Calu3 (cell line): ENCODE data around the gene FMN2. TPM values are rescaled to one million over a fixed set of nuclear protein-coding genes. Genes with fewer than 3 reads are reported as not detected.

Source experiments
- BruUV-seq: library from RNA; stranded (reverse); fragments of 400-500 nt; replicated peaks from 2 replicates; lab custom pipeline; 2021; lab: Mats Ljungman, UMichigan
- CTCF ChIA-PET: fragments of 300-600 bp; sonication (Branson Sonifier 250); formaldehyde crosslinking; loops from one replicate; lab custom pipeline; 2022; ENCODE audit warnings: antibody characterized with exemption; lab: Charles Lee
- DNase-seq: peaks from one replicate; pipeline ENCODE4 v3.0.0; 2022
- H3K27ac Mint-ChIP-seq: one replicate; pipeline ENCODE4 v1.8.0; 2022; ENCODE audit warnings: mixed read lengths; ENCODE audit not compliant: unreplicated experiment
- H3K27me3 Mint-ChIP-seq: one replicate; pipeline ENCODE4 v1.8.0; 2022; ENCODE audit warnings: mixed read lengths; ENCODE audit not compliant: unreplicated experiment
- H3K36me3 Mint-ChIP-seq: one replicate; pipeline ENCODE4 v1.8.0; 2022; ENCODE audit warnings: mild to moderate bottlenecking, moderate library complexity, mixed read lengths; ENCODE audit not compliant: insufficient read depth, unreplicated experiment
- H3K4me1 Mint-ChIP-seq: one replicate; pipeline ENCODE4 v1.8.0; 2022; ENCODE audit warnings: mild to moderate bottlenecking, low read depth, mixed read lengths; ENCODE audit not compliant: unreplicated experiment
- H3K4me3 Mint-ChIP-seq: one replicate; pipeline ENCODE4 v1.8.0; 2022; ENCODE audit warnings: mild to moderate bottlenecking, low read depth, moderate library complexity, mixed read lengths; ENCODE audit not compliant: unreplicated experiment
- H3K9me3 Mint-ChIP-seq: one replicate; pipeline ENCODE4 v1.8.0; 2022; ENCODE audit warnings: low read depth, mixed read lengths; ENCODE audit not compliant: unreplicated experiment
- intact Hi-C: fragments of 100-400 bp; cut with micrococcal nuclease; formaldehyde crosslinking; loops from one replicate; pipeline ENCODE4 v1.10.0; 2022; ENCODE audit not compliant: unreplicated experiment
- total RNA-seq: library from RNA; stranded (reverse); gene quantifications from 2 replicates; pipeline ENCODE4 v1.2.3, GENCODE V29; 2022
- TF ChIP-seq, protein P1 (sequence below): fragments of 200-600 bp; IDR thresholded peaks from one replicate; pipeline ENCODE4 v1.8.0; 2022; ENCODE audit warnings: antibody characterized with exemption; ENCODE audit not compliant: unreplicated experiment

Gene FMN2
- total RNA-seq, 1 experiment from 2014 or later = 0.12 TPM

GRCh38 chr1:240496941-240497340 lies 405.3 kb downstream of the FMN2 start:
- H3K27me3 Mint-ChIP-seq = no peaks in the 10 kb centered on the region
- intact Hi-C loops = no loop called here

DNA sequence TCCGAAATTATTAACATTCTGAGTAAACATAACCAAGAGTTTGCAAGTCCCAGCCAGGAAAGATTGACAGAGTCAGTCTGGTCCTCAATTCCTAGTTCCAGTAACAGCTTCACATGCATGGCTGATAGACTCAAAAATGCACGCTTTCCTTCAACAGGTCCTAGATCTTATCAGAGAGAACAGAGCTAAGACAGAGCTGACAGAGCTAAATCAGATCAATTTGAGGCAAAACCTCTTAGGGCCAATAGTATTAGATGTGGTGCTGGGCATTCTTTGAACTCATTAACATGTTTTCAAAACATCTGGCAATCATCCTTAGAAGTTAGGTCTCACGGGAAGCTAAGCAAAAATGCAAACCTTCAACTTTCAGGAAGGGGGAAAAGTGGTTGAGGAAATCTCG lies 406.2 kb downstream of the FMN2 start:
- Mint-ChIP-seq H3K9me3 (peaks cover 4% of the 10 kb centered on the region), H3K36me3 (no peaks in the 10 kb centered on the region), H3K27ac (no peak overlapping the region), H3K27me3 (no peaks in the 10 kb centered on the region), H3K4me3 (no peak overlapping the region), H3K4me1 (no peaks in the 10 kb centered on the region)
- no TSS peak for BruUV-seq
- intact Hi-C loops = no loop called here
- CTCF ChIA-PET = interaction anchor here (0.7 to 1.2 kb wide), 2 partner anchors 60 to 285 kb away, joined by 3 to 4 read pairs; no protein-coding TSS in a partner anchor
- no peak for DNase-seq
- TF ChIP-seq, protein P1, sequence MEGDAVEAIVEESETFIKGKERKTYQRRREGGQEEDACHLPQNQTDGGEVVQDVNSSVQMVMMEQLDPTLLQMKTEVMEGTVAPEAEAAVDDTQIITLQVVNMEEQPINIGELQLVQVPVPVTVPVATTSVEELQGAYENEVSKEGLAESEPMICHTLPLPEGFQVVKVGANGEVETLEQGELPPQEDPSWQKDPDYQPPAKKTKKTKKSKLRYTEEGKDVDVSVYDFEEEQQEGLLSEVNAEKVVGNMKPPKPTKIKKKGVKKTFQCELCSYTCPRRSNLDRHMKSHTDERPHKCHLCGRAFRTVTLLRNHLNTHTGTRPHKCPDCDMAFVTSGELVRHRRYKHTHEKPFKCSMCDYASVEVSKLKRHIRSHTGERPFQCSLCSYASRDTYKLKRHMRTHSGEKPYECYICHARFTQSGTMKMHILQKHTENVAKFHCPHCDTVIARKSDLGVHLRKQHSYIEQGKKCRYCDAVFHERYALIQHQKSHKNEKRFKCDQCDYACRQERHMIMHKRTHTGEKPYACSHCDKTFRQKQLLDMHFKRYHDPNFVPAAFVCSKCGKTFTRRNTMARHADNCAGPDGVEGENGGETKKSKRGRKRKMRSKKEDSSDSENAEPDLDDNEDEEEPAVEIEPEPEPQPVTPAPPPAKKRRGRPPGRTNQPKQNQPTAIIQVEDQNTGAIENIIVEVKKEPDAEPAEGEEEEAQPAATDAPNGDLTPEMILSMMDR = no peak

More at GRCh38 chr1:240496941-240497340, 405.3 kb downstream of the FMN2 start:
- DNase-seq = no peak
- Mint-ChIP-seq H3K4me1 (peaks cover 3% of the 10 kb centered on the region), H3K27ac (no peak overlapping the region), H3K4me3 (no peak overlapping the region), H3K9me3 (peaks cover 5% of the 10 kb centered on the region), H3K36me3 (no peaks in the 10 kb centered on the region)
- BruUV-seq = no TSS peak
- TF ChIP-seq, protein P1 = no peak
- CTCF ChIA-PET = interaction anchor here (1.2 kb wide), 1 partner anchor 286 kb away, joined by 3 read pairs; no protein-coding TSS in a partner anchor

GRCh38 chr1:240498335-240498734 lies 406.7 kb downstream of the FMN2 start:
- CTCF ChIA-PET = interaction anchor here (1.2 kb wide), 1 partner anchor 285 kb away, joined by 3 read pairs; no protein-coding TSS in a partner anchor
- Mint-ChIP-seq H3K27me3 (no peaks in the 10 kb centered on the region), H3K27ac (no peak overlapping the region), H3K9me3 (peaks cover 4% of the 10 kb centered on the region), H3K4me3 (no peak overlapping the region), H3K36me3 (no peaks in the 10 kb centered on the region), H3K4me1 (no peaks in the 10 kb centered on the region)
- TF ChIP-seq, protein P1 = no peak
- no peak for DNase-seq
- no TSS peak for BruUV-seq
- intact Hi-C loops = no loop called here

GRCh38 chr1:240499012-240499411 lies 407.3 kb downstream of the FMN2 start:
- CTCF ChIA-PET = no interaction called here
- no peak for DNase-seq
- no TSS peak for BruUV-seq

More at GRCh38 chr1:240499012-240499411, 407.3 kb downstream of the FMN2 start:
- Mint-ChIP-seq H3K4me3 (no peak overlapping the region), H3K36me3 (no peaks in the 10 kb centered on the region), H3K27me3 (no peaks in the 10 kb centered on the region), H3K9me3 (peaks cover 4% of the 10 kb centered on the region), H3K27ac (no peak overlapping the region), H3K4me1 (no peaks in the 10 kb centered on the region)
- TF ChIP-seq, protein P1 = no peak
- intact Hi-C loops = no loop called here
